ENCODE measurements around the gene EFCAB6.

The EFCAB6 gene

GRCh38 chr22:43497956-43498855 is 313.9 kb downstream of the EFCAB6 start:
- DNase-seq, result no peak

- DNase-seq, result no peak
Observed at GRCh38 chr22:43493297-43493696, 318.8 kb downstream of the EFCAB6 start.

GRCh38 chr22:43491737-43492136 is 320.4 kb downstream of the EFCAB6 start:
- DNase-seq, result no peak

- no peak for DNase-seq
Observed at GRCh38 chr22:43491177-43491576, 320.9 kb downstream of the EFCAB6 start.

- DNase-seq, result no peak
Observed at GRCh38 chr22:43490311-43490710, 321.8 kb downstream of the EFCAB6 start.

- DNase-seq, result no peak
Observed at GRCh38 chr22:43488937-43489336, 323.2 kb downstream of the EFCAB6 start.

GRCh38 chr22:43488031-43488866 is 323.9 kb downstream of the EFCAB6 start:
- no peak for DNase-seq

- DNase-seq, result no peak
Observed at GRCh38 chr22:43487311-43488030, 324.6 kb downstream of the EFCAB6 start.

GRCh38 chr22:43485502-43486089 is 326.5 kb downstream of the EFCAB6 start:
- no peak for DNase-seq

- DNase-seq, result no peak
Observed at GRCh38 chr22:43484227-43484626, 327.9 kb downstream of the EFCAB6 start.

GRCh38 chr22:43483669-43484068 is 328.4 kb downstream of the EFCAB6 start:
- no peak for DNase-seq

GRCh38 chr22:43483266-43483665 is 328.8 kb downstream of the EFCAB6 start:
- DNase-seq, result no peak

GRCh38 chr22:43482318-43482625 is 329.8 kb downstream of the EFCAB6 start:
- DNase-seq, result no peak

- peak; percentile 28 for DNase-seq
Observed at GRCh38 chr22:43481568-43482317, 330.4 kb downstream of the EFCAB6 start.

- no peak for DNase-seq
Observed at GRCh38 chr22:43479962-43480361, 332.1 kb downstream of the EFCAB6 start.

GRCh38 chr22:43479301-43479950 is 332.7 kb downstream of the EFCAB6 start:
- no peak for DNase-seq
